GM23338 (cell line): ENCODE data around the gene ZDHHC8. TPM values are rescaled to one million over a fixed set of nuclear protein-coding genes. Genes with fewer than 3 reads are reported as not detected.

Source experiments
- ATAC-seq: fragments of 200-7000 bp; cut with Tn5 transposase; 3 replicates; pipeline ENCODE4 v1.9.1; 2020
- DNase-seq: peaks from one replicate; pipeline ENCODE4 v3.0.0-alpha.2; 2015; ENCODE audit warnings: low spot score
- H2AFZ ChIP-seq: fragments of 200-600 bp; sonication (generic); 2 replicates; pipeline ENCODE4 v1.8.0; 2016; ENCODE audit warnings: antibody characterized with exemption, mild to moderate bottlenecking, moderate library complexity
- H3F3A ChIP-seq: fragments of 200-600 bp; sonication (generic); replicated peaks from 2 replicates; pipeline ENCODE4 v1.8.0; 2017; ENCODE audit warnings: antibody characterized with exemption, mixed run types, low read depth
- H3K27ac ChIP-seq: fragments of 200-600 bp; sonication (generic); 2 replicates; pipeline ENCODE4 v1.6.1; 2016; ENCODE audit warnings: low read depth
- H3K27me3 ChIP-seq: fragments of 200-600 bp; sonication (generic); 2 replicates; pipeline ENCODE4 v1.8.0; 2016; ENCODE audit warnings: mild to moderate bottlenecking, mixed run types, moderate library complexity; ENCODE audit not compliant: insufficient read depth
- H3K36me3 ChIP-seq: fragments of 200-600 bp; sonication (generic); 2 replicates; pipeline ENCODE4 v1.8.0; 2016; ENCODE audit warnings: mild to moderate bottlenecking; ENCODE audit not compliant: insufficient read depth
- H3K4me1 ChIP-seq: fragments of 200-600 bp; sonication (generic); 2 replicates; pipeline ENCODE4 v1.8.0; 2016; ENCODE audit warnings: mild to moderate bottlenecking, moderate library complexity; ENCODE audit not compliant: insufficient read depth
- H3K4me2 ChIP-seq: fragments of 200-600 bp; sonication (generic); 2 replicates; pipeline ENCODE4 v1.7.1; 2017; ENCODE audit warnings: mixed run types
- H3K4me3 ChIP-seq: fragments of 200-600 bp; sonication (generic); 2 replicates; pipeline ENCODE4 v1.6.1; 2016; ENCODE audit warnings: mixed run types
- H3K79me2 ChIP-seq: fragments of 200-600 bp; sonication (generic); replicated peaks from 2 replicates; pipeline ENCODE4 v1.8.0; 2017; ENCODE audit warnings: mild to moderate bottlenecking; ENCODE audit not compliant: insufficient read depth
- H3K9me2 ChIP-seq: fragments of 200-600 bp; sonication (generic); 2 replicates; pipeline ENCODE4 v1.8.0; 2017; ENCODE audit not compliant: insufficient read depth
- H4K20me1 ChIP-seq: fragments of 200-600 bp; sonication (generic); replicated peaks from 2 replicates; pipeline ENCODE4 v1.8.0; 2017; ENCODE audit warnings: mild to moderate bottlenecking; ENCODE audit not compliant: insufficient read depth
- H3K27ac Mint-ChIP-seq: 2 replicates; pipeline ENCODE4 v1.8.0; 2020; ENCODE audit warnings: inconsistent platforms, mild to moderate bottlenecking, moderate library complexity, mixed read lengths
- H3K27me3 Mint-ChIP-seq: 3 replicates; pipeline ENCODE4 v1.8.0; 2022; ENCODE audit warnings: low read depth, mild to moderate bottlenecking, moderate library complexity, mixed read lengths, inconsistent platforms; ENCODE audit not compliant: insufficient read depth, poor library complexity
- H3K36me3 Mint-ChIP-seq: 3 replicates; pipeline ENCODE4 v1.8.0; 2021; ENCODE audit warnings: low read depth, mild to moderate bottlenecking, inconsistent platforms, moderate library complexity, mixed read lengths
- H3K4me1 Mint-ChIP-seq: 3 replicates; pipeline ENCODE4 v1.8.0; 2020; ENCODE audit warnings: mild to moderate bottlenecking, inconsistent platforms, mixed read lengths
- H3K4me3 Mint-ChIP-seq: 3 replicates; pipeline ENCODE4 v1.8.0; 2021; ENCODE audit warnings: moderate library complexity, mild to moderate bottlenecking, inconsistent platforms, mixed read lengths
- H3K9me3 Mint-ChIP-seq: 3 replicates; pipeline ENCODE4 v1.8.0; 2020; ENCODE audit warnings: moderate library complexity, mild to moderate bottlenecking, inconsistent platforms, mixed read lengths
- CREB1 ChIP-seq: fragments of 250-450 bp; sonication (Bioruptor Pico); IDR thresholded peaks from 2 replicates; pipeline ENCODE4 v1.5.0; 2020; ENCODE audit warnings: low read depth, mild to moderate bottlenecking, moderate library complexity
- CTCF ChIP-seq, 2 experiments: fragments of 200-600 bp in 1 of 2; sonication (generic) in 1 of 2; conservative IDR thresholded peaks; 2 replicates each; pipeline versions ENCODE4 v1.5.1 to v1.6.1; 2016 to 2017; ENCODE audit warnings: antibody characterized with exemption in 2 of 2, low read depth in 2 of 2, mild to moderate bottlenecking in 2 of 2, moderate library complexity in 1 of 2
- ETS1 ChIP-seq: IDR thresholded peaks from 2 replicates; pipeline ENCODE4 v1.6.1; 2016; ENCODE audit warnings: antibody characterized with exemption
- EZH2 ChIP-seq: fragments of 200-600 bp; sonication (generic); IDR thresholded peaks from one replicate; pipeline ENCODE4 v1.8.0; 2017; ENCODE audit warnings: antibody characterized with exemption, mild to moderate bottlenecking, low read depth; ENCODE audit not compliant: unreplicated experiment
- EZH2phosphoT487 ChIP-seq: fragments of 200-600 bp; sonication (generic); IDR thresholded peaks from one replicate; pipeline ENCODE4 v1.8.1; 2018; ENCODE audit warnings: antibody characterized with exemption; ENCODE audit not compliant: unreplicated experiment
- JUNB ChIP-seq: IDR thresholded peaks from one replicate; pipeline ENCODE4 v1.6.1; 2016; ENCODE audit warnings: antibody characterized with exemption; ENCODE audit not compliant: unreplicated experiment
- NANOG ChIP-seq: IDR thresholded peaks from 2 replicates; pipeline ENCODE4 v1.6.1; 2016; ENCODE audit warnings: antibody characterized with exemption, borderline replicate concordance
- POLR2AphosphoS5 ChIP-seq: IDR thresholded peaks from 2 replicates; pipeline ENCODE4 v1.6.1; 2016; ENCODE audit warnings: antibody characterized with exemption, low read depth
- REST ChIP-seq: IDR thresholded peaks from one replicate; pipeline ENCODE4 v1.6.1; 2018; ENCODE audit warnings: antibody characterized with exemption; ENCODE audit not compliant: unreplicated experiment
- STAT1 ChIP-seq: IDR thresholded peaks from one replicate; pipeline ENCODE4 v1.6.1; 2016; ENCODE audit warnings: antibody characterized with exemption; ENCODE audit not compliant: unreplicated experiment
- ZNF114 ChIP-seq: fragments of 250-450 bp; sonication (Bioruptor Pico); IDR thresholded peaks from 2 replicates; pipeline ENCODE4 v1.5.0; 2020; ENCODE audit warnings: mild to moderate bottlenecking, moderate library complexity
- ZNF331 ChIP-seq: fragments of 250-450 bp; sonication (Bioruptor Pico); IDR thresholded peaks from 2 replicates; pipeline ENCODE4 v1.5.0; 2020; ENCODE audit warnings: low read depth, mild to moderate bottlenecking, moderate library complexity
- ZNF462 ChIP-seq: fragments of 250-450 bp; sonication (Bioruptor Pico); IDR thresholded peaks from 2 replicates; pipeline ENCODE4 v1.5.0; 2020; ENCODE audit warnings: mild to moderate bottlenecking, moderate library complexity
- polyA plus RNA-seq: library from polyadenylated mRNA; unstranded; fragments of >200 nt; fragmentation: Nextera tagmentation; extraction: Ambion mirVana; gene quantifications from 2 replicates; pipeline ENCODE4 v1.2.1, GENCODE V29; 2016
- total RNA-seq: library from RNA; depleted of rRNA; stranded (reverse); fragments of >200 nt; shearing (Covaris generic); gene quantifications from 2 replicates; pipeline ENCODE4 v1.2.3, GENCODE V29; 2014

The ZDHHC8 gene
- total and polyA plus RNA-seq, 2 experiments from 2014 or later = 13.7 to 47.6 TPM

GRCh38 chr22:20165913-20166312 lies 34.3 kb downstream of the ZDHHC8 start:
- Histone ChIP-seq H3K27me3 (no peaks in the 10 kb centered on the region), H3K4me2 (no peak overlapping the region), H3K79me2 (no peaks in the 10 kb centered on the region), H3K27ac (no peak overlapping the region), H2AFZ (no peak overlapping the region), H4K20me1 (no peaks in the 10 kb centered on the region), H3K36me3 (no peaks in the 10 kb centered on the region), H3K4me1 (no peaks in the 10 kb centered on the region), H3F3A (no peaks in the 10 kb centered on the region), H3K4me3 (no peak overlapping the region), H3K9me2 (no peaks in the 10 kb centered on the region)
- DNase-seq = no peak
- peaks cover 4% of the 10 kb centered on the region for H3K9me3 Mint-ChIP-seq
- H3K4me1 Mint-ChIP-seq = no peaks in the 10 kb centered on the region
- H3K36me3 Mint-ChIP-seq = peaks cover 3% of the 10 kb centered on the region; the same call in 1 of the 3 replicates
- no peak overlapping the region for H3K4me3 Mint-ChIP-seq
- no peak overlapping the region for H3K27ac Mint-ChIP-seq
- TF ChIP-seq ZNF462 (CRISPR knock-in tag) (no peak), STAT1 (no peak), ETS1 (no peak), CREB1 (CRISPR knock-in tag) (no peak), ZNF114 (CRISPR knock-in tag) (no peak), NANOG (no peak), EZH2phosphoT487 (no peak), JUNB (no peak), ZNF331 (CRISPR knock-in tag) (no peak), REST (no peak), CTCF (conservative IDR thresholded peaks at IDR 0.05; ENCODE audit: low read depth in 2 of 2) (no peak), POLR2AphosphoS5 (no peak), EZH2 (no peak)
- no peak for ATAC-seq
- peaks cover 5% of the 10 kb centered on the region for H3K27me3 Mint-ChIP-seq
